PC-9 (cell line): ENCODE measurements around the gene PKN3.

Experiments
- CTCF ChIP-seq: fragments of 200-600 bp; sonication (generic); conservative IDR thresholded peaks from 2 replicates; pipeline ENCODE4 v1.6.1; 2017; ENCODE audit warnings: mixed run types, antibody characterized with exemption, mild to moderate bottlenecking, moderate library complexity
- EZH2 ChIP-seq: fragments of 200-600 bp; sonication (generic); IDR thresholded peaks from 2 replicates; pipeline ENCODE4 v1.8.0; 2017; ENCODE audit warnings: antibody characterized with exemption, low read depth

DNA sequence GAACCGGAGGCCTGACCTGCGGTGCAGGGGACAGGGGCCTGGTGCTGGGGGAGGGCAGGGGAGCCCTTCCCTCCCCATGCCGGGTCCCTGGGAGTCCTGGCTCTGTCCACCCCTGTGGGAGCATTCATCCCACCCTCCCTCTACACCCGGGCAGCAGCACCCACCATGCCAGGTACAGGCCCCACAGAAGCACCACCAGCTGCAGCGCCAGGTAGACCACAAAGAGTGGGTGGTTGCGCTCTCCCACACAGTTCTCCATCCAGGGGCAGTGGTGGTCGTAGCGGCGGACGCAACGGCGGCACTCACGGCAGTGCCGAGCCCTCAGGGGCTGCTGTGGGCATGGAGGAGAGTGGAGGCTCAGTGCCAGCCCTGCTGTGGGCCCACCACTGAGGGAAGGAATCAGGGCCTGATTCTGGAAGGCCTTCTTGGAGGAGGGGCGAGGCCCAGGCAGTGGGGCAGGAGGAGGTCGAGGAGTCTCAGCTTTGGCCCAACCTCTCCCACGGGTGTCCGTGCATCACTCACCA is 19.2 kb downstream of the PKN3 start:
- TF ChIP-seq CTCF (no peak), EZH2 (no peak)
